Activated naive CD8-positive, alpha-beta T cell (primary cell): Measurements from ENCODE around the gene SLC13A5.

Source experiments
- H3K27ac Mint-ChIP-seq: one replicate; pipeline ENCODE4 v1.8.0; 2021; ENCODE audit warnings: mixed read lengths
- H3K27me3 Mint-ChIP-seq: one replicate; pipeline ENCODE4 v1.8.0; 2021; ENCODE audit warnings: mixed read lengths
- H3K36me3 Mint-ChIP-seq: one replicate; pipeline ENCODE4 v1.8.0; 2021; ENCODE audit warnings: mixed read lengths
- H3K4me1 Mint-ChIP-seq: one replicate; pipeline ENCODE4 v1.8.0; 2021; ENCODE audit warnings: low read depth, mixed read lengths
- H3K4me3 Mint-ChIP-seq: one replicate; pipeline ENCODE4 v1.8.0; 2021; ENCODE audit warnings: mild to moderate bottlenecking, mixed read lengths
- H3K9me3 Mint-ChIP-seq: one replicate; pipeline ENCODE4 v1.8.0; 2021; ENCODE audit warnings: low read depth, mixed read lengths

The SLC13A5 gene

GRCh38 chr17:6683081-6683684 is 30.0 kb downstream of the SLC13A5 start:
- H3K4me3 Mint-ChIP-seq = no peak overlapping the region
- no peaks in the 10 kb centered on the region for H3K4me1 Mint-ChIP-seq
- peaks cover 35% of the 10 kb centered on the region for H3K27me3 Mint-ChIP-seq
- H3K9me3 Mint-ChIP-seq = no peaks in the 10 kb centered on the region
- no peaks in the 10 kb centered on the region for H3K36me3 Mint-ChIP-seq
- H3K27ac Mint-ChIP-seq = no peak overlapping the region

- no peaks in the 10 kb centered on the region for H3K9me3 Mint-ChIP-seq
- no peak overlapping the region for H3K4me3 Mint-ChIP-seq
- H3K36me3 Mint-ChIP-seq = no peaks in the 10 kb centered on the region
- H3K4me1 Mint-ChIP-seq = peaks cover 4% of the 10 kb centered on the region
- H3K27me3 Mint-ChIP-seq = peaks cover 30% of the 10 kb centered on the region
- no peak overlapping the region for H3K27ac Mint-ChIP-seq
These were observed 30.8 kb downstream of the SLC13A5 start for GRCh38 chr17:6682339-6682738.

GRCh38 chr17:6681671-6682070 is 31.5 kb downstream of the SLC13A5 start:
- Mint-ChIP-seq H3K27ac (no peak overlapping the region), H3K4me1 (peaks cover 6% of the 10 kb centered on the region), H3K36me3 (no peaks in the 10 kb centered on the region), H3K9me3 (no peaks in the 10 kb centered on the region), H3K4me3 (no peak overlapping the region), H3K27me3 (peaks cover 24% of the 10 kb centered on the region)

GRCh38 chr17:6681176-6681575 is 32.0 kb downstream of the SLC13A5 start:
- H3K9me3 Mint-ChIP-seq = no peaks in the 10 kb centered on the region
- H3K27me3 Mint-ChIP-seq = peaks cover 23% of the 10 kb centered on the region
- peaks cover 6% of the 10 kb centered on the region for H3K4me1 Mint-ChIP-seq
- no peaks in the 10 kb centered on the region for H3K36me3 Mint-ChIP-seq
- H3K4me3 Mint-ChIP-seq = no peak overlapping the region
- H3K27ac Mint-ChIP-seq = no peak overlapping the region

- Mint-ChIP-seq H3K4me1 (peaks cover 6% of the 10 kb centered on the region), H3K4me3 (no peak overlapping the region), H3K9me3 (no peaks in the 10 kb centered on the region), H3K27me3 (peaks cover 18% of the 10 kb centered on the region), H3K36me3 (no peaks in the 10 kb centered on the region), H3K27ac (no peak overlapping the region)
These were observed 33.9 kb downstream of the SLC13A5 start for GRCh38 chr17:6679241-6679640.

GRCh38 chr17:6677946-6678345 is 35.2 kb downstream of the SLC13A5 start:
- Mint-ChIP-seq H3K27me3 (peaks cover 17% of the 10 kb centered on the region), H3K36me3 (no peaks in the 10 kb centered on the region), H3K27ac (no peak overlapping the region), H3K9me3 (no peaks in the 10 kb centered on the region), H3K4me1 (peaks cover 6% of the 10 kb centered on the region), H3K4me3 (no peak overlapping the region)

GRCh38 chr17:6677158-6677831 is 35.9 kb downstream of the SLC13A5 start:
- Mint-ChIP-seq H3K9me3 (no peaks in the 10 kb centered on the region), H3K4me1 (peaks cover 6% of the 10 kb centered on the region), H3K4me3 (no peak overlapping the region), H3K27ac (no peak overlapping the region), H3K36me3 (no peaks in the 10 kb centered on the region), H3K27me3 (peaks cover 16% of the 10 kb centered on the region)

- H3K27me3 Mint-ChIP-seq = peaks cover 12% of the 10 kb centered on the region
These were observed 36.4 kb downstream of the SLC13A5 start for GRCh38 chr17:6676802-6677157.

GRCh38 chr17:6675201-6675825 is 37.9 kb downstream of the SLC13A5 start:
- Mint-ChIP-seq H3K4me1 (peaks cover 6% of the 10 kb centered on the region), H3K27me3 (peaks cover 9% of the 10 kb centered on the region), H3K36me3 (no peaks in the 10 kb centered on the region), H3K27ac (no peak overlapping the region), H3K4me3 (no peak overlapping the region), H3K9me3 (no peaks in the 10 kb centered on the region)

More at GRCh38 chr17:6676802-6677157, 36.4 kb downstream of the SLC13A5 start:
- H3K4me3 Mint-ChIP-seq = no peak overlapping the region
- peaks cover 6% of the 10 kb centered on the region for H3K4me1 Mint-ChIP-seq
- no peaks in the 10 kb centered on the region for H3K9me3 Mint-ChIP-seq
- H3K27ac Mint-ChIP-seq = no peak overlapping the region
- H3K36me3 Mint-ChIP-seq = no peaks in the 10 kb centered on the region

GRCh38 chr17:6674586-6674985 is 38.6 kb downstream of the SLC13A5 start:
- Mint-ChIP-seq H3K27me3 (peaks cover 7% of the 10 kb centered on the region), H3K36me3 (no peaks in the 10 kb centered on the region), H3K4me3 (no peak overlapping the region), H3K4me1 (peaks cover 6% of the 10 kb centered on the region), H3K27ac (no peak overlapping the region), H3K9me3 (no peaks in the 10 kb centered on the region)

- Mint-ChIP-seq H3K27ac (no peak overlapping the region), H3K4me3 (no peak overlapping the region), H3K4me1 (peaks cover 11% of the 10 kb centered on the region), H3K27me3 (no peaks in the 10 kb centered on the region), H3K9me3 (no peaks in the 10 kb centered on the region), H3K36me3 (peaks cover 6% of the 10 kb centered on the region)
These were observed 41.7 kb downstream of the SLC13A5 start for GRCh38 chr17:6671431-6671830.

- Mint-ChIP-seq H3K27me3 (no peaks in the 10 kb centered on the region), H3K36me3 (peaks cover 6% of the 10 kb centered on the region), H3K4me1 (peaks cover 11% of the 10 kb centered on the region)
These were observed 42.2 kb downstream of the SLC13A5 start for GRCh38 chr17:6670999-6671398.

GRCh38 chr17:6670571-6670970 is 42.6 kb downstream of the SLC13A5 start:
- Mint-ChIP-seq H3K4me1 (peaks cover 11% of the 10 kb centered on the region), H3K9me3 (no peaks in the 10 kb centered on the region), H3K36me3 (peaks cover 6% of the 10 kb centered on the region), H3K27me3 (no peaks in the 10 kb centered on the region), H3K27ac (no peak overlapping the region), H3K4me3 (no peak overlapping the region)

More at GRCh38 chr17:6670999-6671398, 42.2 kb downstream of the SLC13A5 start:
- no peak overlapping the region for H3K4me3 Mint-ChIP-seq
- no peak overlapping the region for H3K27ac Mint-ChIP-seq
- H3K9me3 Mint-ChIP-seq = no peaks in the 10 kb centered on the region

GRCh38 chr17:6669479-6670212 is 43.5 kb downstream of the SLC13A5 start:
- Mint-ChIP-seq H3K4me1 (peaks cover 11% of the 10 kb centered on the region), H3K27ac (no peak overlapping the region), H3K9me3 (no peaks in the 10 kb centered on the region), H3K36me3 (peaks cover 6% of the 10 kb centered on the region), H3K4me3 (no peak overlapping the region), H3K27me3 (no peaks in the 10 kb centered on the region)
